GM19099 (cell line): ENCODE measurements around the gene ZFPM1.

ENCODE experiments used
- POLR2A ChIP-seq: IDR thresholded peaks from 3 replicates; pipeline ENCODE4 v1.6.1; 2011; ENCODE audit warnings: low read depth; ENCODE audit not compliant: insufficient read length; ENCODE audit errors: extremely low read depth

The ZFPM1 gene

DNA sequence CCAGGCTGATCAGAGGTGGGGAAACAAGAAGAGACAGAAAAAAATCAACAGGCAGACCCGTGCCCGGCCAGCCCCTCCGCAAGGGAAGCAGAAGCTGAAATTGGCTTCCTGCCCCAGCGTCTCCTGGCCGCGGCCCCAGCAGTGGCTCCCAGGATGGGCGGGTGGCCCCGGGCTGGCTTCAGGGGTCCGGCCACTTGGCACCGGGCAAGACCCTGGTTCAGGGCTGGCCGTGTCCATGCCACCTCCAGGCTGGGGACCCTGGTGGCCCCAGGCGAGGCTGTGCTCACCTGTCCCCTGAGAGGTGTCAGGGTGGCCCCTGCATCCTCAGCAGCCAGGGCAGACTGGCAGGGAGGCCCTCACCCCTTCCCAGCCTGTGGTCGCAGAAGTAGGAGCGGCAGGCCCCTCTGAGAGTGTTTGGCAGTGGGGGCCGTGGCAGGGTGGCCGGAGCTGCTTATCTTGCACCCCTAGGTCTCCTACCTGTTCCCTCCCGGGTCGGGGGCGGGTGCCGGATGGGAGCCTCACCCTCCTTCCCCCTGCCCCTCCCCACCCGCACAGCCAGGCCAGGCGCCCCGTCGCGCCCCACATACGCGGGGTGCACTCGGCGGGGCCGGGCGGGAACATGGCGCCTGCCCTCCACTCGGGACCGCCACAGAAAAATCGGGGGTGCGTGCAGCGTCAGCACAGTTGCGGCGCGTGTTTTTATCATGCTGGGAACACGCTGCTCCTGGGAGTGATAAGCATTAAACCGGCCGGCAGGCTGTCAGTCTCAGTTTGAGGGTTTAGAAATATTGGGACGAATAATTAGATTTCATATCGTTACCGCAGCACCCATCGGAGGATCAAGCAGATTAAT, 70.5 kb downstream of the ZFPM1 start:
- no peak for TF ChIP-seq POLR2A

DNA sequence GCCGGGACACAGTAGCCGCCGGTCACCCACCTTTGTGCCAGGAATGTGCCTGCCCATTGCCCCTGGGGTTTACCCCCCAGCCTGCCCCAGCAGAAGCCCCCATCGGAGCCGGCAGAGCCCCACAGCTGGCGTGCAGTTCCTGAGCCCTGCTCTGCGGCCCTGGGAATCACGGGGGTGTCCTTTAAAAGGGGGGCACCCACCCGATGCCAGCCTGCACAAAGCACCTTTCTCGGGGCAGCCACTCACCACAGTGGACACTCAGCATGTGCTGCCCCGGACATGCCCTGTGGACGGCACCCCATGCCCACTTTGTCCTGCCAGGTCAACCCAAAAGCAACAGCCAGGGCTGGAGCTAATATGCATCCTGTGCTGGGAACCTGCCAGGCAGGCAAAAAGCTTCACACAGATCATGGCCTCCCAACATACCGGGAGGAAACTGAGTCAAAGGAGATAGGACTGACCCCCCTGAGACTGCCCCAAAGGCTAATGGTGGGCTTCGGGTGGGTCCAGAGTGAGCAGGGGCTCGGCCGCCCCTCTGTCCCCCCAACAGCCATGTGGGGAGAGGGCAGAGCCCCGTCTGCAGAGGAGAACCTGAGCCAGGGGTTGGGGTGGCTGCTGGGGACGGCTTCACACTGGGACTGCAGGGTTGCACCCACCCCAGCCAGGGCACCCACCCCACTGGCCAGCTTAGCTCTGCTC, 71.3 kb downstream of the ZFPM1 start:
- no peak for TF ChIP-seq POLR2A

DNA sequence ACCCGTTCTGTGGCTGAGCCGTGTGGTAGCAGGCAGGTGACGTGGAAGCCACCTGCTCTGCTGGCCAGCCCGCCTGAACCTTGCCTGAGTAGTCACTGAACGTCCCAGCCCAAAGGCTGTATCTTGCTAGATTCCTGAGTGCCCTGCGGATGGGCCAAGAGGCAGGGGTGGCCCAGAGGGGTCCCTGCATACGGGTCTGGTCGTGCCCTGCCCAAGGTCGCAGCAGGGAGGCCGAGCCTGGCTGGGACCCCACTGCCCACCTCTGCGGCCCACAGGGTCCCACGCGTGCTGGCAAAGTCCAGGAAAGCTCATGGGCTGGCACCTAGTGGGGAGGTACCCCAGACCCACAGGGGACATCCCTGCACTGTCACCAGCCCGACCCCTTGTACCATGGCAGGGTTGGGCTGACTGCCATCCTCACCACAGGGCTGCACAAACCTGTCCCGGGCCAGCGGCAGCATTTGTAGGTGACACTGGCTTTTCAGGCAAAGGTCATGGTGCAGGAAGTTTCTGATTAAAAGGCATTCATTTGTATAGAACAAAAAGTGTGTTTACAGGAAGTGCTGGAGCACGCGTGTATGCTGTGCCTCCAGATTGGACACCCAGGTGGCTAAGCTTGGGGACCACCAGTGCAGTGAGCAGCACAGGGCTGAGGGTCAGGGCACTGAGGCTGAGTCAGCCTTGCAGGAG, 72.0 kb downstream of the ZFPM1 start:
- TF ChIP-seq POLR2A: no peak

DNA sequence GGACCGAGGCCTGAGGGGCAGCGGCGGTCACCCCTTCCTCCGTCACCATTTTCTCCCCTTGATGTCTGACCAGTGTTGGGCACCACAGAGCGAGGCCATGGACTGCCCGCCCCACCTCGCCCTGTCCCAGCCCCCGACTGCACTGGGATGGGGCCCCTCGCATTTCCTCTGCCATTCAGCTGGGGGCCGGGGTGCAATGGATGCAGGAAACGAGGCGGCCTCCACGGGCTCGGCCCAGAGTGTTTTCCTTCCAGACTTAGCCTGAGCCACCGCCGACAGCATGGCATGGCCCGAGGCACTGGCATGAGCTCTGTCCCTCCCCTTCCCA, 72.5 kb downstream of the ZFPM1 start:
- no peak for TF ChIP-seq POLR2A

DNA sequence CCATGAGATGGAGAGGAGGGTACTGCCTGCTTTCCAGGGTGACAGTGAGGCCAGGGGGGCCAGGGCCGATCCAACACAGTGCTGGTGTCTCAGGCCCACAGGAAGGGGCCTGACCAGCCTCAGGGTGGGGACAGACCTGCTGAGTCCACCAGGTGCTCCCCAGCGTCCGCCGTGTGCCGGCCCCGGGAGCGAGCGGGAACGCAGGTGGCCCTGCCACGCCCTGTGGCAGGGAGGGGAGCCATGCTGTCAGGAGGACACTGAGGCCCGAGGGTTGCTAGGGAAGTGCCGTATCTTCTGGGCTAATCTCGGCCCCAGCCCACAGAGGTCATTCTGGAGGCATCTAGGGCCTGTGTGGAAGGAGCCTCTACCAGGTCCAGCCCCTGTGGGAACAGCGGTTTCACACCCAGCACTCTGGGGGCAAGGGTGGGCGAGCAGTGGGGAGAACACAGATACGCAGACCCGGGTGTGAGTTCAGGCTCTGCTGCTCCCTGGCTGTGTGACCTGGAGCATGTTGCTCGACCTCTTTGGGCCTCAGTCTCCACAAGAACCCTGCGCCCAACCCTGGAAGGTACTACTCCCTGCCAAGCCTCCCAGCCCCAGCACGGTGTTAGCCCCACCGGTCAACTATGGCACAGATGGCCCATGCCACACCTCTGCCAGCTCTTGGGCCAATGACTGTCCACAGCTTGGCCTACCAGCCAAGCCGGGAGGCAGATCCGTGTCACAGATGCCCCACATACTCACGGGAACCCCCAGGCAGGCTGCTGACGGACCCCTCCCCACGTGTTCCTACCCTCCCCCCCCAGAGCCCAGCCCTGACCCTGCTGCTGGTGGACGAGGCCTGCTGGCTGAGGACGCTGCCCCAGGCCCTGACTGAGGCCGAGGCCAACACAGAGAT, 73.2 kb downstream of the ZFPM1 start:
- TF ChIP-seq POLR2A: no peak

DNA sequence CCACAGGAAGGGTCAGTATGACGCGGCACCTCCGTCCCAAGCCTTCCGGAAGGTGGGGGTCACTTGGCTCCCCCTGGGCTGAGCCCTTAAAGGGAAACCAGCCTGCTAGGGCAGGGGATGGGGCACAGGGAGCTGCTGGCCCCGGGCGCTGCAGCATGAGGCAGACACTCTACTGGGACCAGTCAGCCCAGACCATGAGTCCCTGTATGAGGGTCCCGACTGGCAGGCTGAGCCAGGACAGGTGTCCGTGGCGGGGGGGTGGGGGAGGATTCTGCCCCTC, 73.8 kb downstream of the ZFPM1 start:
- no peak for TF ChIP-seq POLR2A

DNA sequence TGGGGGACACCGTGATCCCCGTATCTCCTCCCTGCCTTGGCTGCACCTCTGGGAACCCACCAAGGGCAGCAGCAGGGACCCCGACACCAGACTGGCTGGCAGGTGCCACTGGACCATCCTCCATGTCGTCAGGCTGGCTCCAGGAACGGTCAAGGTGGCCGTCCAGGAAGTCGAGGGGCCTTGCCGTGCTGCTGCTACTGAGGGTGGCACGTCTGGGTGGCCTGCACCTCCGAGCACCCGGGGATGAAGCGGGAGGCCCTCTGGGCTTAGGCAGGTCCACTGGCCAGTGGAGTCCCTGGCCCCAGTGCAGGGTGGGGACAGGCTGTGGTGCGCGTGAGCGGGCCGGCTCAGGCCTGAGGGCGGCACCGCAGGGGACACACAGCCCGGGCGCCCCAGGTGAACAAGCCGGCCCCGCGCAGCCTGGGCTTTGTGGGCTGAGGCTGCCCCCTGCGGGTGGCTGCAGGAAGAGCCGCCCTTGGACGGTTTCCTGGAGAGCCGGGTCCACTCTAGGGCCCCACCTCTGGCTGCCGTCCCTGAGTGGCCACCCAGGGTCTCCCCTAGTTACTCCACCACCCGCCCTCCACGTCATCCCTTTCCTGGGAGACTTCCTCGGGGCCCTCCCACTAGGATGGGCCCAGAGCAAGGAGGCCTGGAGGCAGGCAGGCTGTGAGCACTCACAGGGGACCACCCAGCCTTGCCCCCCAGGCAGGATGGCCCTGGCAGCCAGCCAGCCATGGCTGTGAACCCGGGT, 74.3 kb downstream of the ZFPM1 start:
- TF ChIP-seq POLR2A: no peak

DNA sequence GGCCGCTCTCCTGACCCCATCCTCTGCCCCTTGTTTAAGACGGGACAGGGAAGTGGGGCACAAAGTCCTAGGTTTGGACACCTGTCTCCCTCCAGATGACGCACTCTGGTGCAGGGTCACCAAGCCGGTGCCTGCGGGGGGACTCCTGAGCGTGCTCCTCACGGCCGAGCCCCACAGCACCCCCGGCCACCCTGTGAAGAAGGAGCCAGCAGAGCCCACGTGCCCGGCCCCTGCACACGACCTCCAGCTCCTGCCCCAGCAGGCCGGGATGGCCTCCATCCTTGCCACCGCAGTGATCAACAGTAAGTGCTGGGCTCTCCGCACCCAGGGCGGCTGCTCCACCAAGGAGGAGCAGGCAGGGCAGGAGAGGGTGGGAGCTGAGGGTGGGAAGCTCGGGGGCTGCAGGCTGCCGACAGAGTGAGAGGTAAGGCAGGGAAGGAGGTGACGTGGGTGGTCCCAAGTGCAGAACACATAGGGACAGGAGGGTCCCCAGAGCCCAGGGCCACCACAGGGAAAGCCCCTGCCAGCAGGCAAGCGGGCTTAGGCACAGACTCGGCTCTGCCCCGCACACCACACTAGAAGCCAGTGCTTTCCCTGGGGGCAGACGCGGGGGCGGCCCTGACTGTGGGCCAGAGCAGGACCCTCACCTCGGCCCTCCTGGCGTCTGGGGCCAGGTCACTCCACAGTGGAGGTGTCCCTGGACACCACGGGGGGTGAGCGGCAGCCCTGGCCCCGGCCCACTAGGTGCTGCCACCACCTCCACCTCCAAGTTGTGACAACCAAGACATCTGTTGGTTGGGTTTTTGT, 75.1 kb downstream of the ZFPM1 start:
- TF ChIP-seq POLR2A: no peak

DNA sequence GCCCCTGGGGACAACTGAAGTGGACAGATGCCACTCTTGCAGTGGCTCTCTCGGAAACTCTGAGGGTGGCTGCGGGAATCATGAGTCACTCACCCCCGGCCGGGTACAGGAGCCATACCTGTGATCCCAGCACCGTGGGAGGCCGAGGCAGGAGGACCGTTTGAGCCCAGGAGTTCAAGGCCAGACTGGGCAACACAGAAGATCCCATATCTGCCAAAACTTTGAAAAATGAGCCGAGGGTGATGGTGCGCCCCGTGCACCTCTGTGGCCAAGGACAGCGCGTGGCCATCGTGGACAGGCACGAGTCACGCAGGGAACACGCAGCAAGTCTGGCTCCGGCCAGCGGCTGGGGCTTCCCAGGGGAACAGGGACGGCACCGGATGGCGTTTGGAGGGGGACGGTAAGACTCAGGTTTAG, 75.8 kb downstream of the ZFPM1 start:
- TF ChIP-seq POLR2A: no peak

DNA sequence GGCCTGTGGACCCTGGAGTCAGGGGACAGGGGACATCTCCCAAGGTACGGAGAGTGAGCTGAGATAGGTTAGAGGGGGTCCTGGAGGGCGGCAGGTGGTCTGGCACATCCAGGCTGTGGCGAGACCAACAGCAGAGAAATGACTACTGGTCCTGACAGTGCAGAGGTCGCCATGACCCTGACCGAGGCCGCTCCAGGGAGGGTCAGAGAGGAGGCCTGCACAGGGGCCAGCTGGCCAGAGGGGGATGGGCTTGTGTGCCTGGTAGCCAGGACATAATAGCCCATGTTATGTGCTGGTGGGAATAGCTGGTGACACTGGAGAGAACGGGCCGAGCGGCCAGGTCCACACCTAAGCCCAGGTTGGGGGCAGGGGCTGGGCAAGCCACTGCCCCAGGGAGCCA, 76.5 kb downstream of the ZFPM1 start:
- no peak for TF ChIP-seq POLR2A

DNA sequence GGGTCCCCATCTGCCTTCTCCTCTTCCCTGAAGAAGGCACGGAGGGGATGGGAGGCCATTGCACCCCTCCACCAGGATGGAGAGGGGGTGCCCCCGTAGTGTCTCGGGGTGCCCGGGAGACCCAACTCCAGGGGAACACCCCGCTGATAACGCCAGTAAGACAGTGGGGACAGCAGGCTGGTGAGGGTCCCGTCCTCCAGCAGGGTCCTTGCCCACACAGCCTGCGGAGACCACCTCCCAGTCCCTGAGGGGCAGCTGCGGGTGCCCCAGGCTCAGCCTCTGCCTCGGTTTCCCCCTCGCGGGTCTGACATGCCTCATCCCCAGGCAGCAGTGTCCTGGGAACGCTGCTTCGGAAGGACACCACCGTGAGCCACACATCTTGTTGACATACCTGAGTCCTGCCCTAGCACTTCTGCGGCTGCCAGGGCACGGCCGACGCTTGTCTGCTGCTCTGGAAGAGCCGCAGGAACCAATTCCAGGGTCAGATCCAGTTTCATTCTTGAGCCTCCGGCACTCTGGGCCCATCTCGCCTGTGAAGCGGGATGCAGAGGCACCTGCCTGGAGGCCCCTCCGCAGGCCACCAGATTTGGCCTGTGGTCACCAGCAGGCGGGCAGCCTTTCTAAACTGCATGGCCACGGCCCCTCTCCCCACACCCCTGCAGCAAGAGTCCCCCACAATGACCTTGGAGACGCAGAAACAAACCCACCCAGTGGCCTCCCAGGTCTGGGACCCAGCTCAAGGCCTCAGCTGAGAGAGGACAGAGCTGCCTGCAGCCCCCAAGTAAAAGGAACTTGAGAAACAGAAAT, 77.2 kb downstream of the ZFPM1 start:
- TF ChIP-seq POLR2A: no peak

DNA sequence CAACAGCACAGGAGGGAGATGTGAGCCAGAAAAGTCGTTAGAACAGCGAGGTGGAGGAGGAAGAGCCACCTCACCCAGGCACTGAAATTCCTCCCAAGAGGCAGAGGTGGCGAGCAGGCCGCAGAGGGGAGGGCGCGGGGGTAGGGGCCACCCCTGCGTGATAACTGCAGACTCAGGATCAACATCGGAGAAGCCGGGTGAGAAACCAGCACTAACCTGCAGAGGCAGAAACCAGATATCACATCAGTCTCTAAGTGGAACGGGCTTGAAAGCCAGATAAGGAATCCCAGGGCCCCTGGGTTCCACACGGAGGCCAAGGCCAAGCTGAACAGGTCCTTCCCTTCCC, 77.8 kb downstream of the ZFPM1 start:
- no peak for TF ChIP-seq POLR2A

DNA sequence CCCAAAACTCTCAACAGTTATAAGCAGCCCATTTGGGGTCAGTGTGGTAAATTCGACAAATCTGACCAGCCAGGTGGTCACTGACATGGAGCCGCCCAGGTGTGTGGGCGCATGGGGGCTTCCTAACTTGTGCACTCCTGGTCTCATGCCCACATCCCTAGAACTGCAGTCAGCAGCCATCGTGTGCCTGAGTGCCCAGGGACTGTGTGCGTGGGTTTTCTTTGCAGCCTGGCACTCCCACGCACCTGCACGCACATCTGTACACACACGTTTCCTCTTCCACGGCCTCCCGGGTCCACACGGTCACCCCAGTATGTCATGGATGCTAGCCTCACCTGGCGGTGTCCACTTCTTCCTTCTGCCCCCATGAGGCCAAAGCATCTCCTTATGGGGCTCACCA, 78.3 kb downstream of the ZFPM1 start:
- no peak for TF ChIP-seq POLR2A
